ENCODE data around the gene BNC2. TPM values are rescaled to one million over a fixed set of nuclear protein-coding genes. Genes with fewer than 3 reads are reported as not detected.

The BNC2 gene
- total and polyA plus RNA-seq, 5 donors from 2014 or later: not detected

DNA sequence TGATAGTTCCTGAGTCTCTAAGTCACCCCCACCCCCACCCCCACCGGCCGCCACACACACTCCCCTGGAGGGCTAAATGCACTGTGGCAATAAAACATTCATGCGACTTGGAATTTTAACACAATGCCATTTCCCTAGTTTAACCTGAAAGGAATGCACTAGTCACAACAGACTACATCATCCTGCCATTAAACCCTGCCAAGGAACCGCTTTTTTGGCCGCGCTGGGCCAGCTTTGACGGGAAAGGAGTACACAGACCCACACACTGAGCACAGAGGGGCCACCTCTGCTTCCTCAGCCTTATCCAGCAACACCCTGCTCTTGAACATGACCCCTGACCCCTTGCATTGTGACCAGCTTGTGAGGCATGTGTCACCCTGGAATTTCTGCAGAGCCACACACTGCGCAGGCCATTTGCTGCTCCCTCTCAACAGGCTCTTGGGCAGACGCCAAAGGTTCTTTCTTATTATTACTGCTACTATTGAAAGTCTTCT, 165.3 kb downstream of the BNC2 start:
- H3K9me3 ChIP-seq (ENCODE audit: control insufficient read depth in 2 of 2, low read length in 2 of 2): no peaks in the 10 kb centered on the region
- H3K27me3 ChIP-seq (ENCODE audit: control insufficient read depth, insufficient read depth, low read length): no peaks in the 10 kb centered on the region
- no peak overlapping the region for H3K4me3 Mint-ChIP-seq
- peaks cover 0 to 5% (median 2%) of the 10 kb centered on the region in 7 donors for H3K9me3 Mint-ChIP-seq
- ATAC-seq (ENCODE audit: low read depth in 2 of 2) (no peak), DNase-seq (no peak)
- H3K4me1 Mint-ChIP-seq: no peaks in the 10 kb centered on the region
- no peaks in the 10 kb centered on the region for H3K36me3 ChIP-seq (ENCODE audit: control insufficient read depth, insufficient read depth, low read length)
- H3K4me3 ChIP-seq (ENCODE audit: low read depth, low read length): no peak overlapping the region
- H3K4me1 ChIP-seq (ENCODE audit: control insufficient read depth, insufficient read depth, low read length, poor library complexity, severe bottlenecking): no peaks in the 10 kb centered on the region
- H3K36me3 Mint-ChIP-seq: no peaks in the 10 kb centered on the region
- H3K27ac ChIP-seq (ENCODE audit: insufficient read depth, low read length, poor library complexity, severe bottlenecking): no peak overlapping the region
- H3K27me3 Mint-ChIP-seq: no peaks in the 10 kb centered on the region
- H3K27ac Mint-ChIP-seq: no peak overlapping the region

DNA sequence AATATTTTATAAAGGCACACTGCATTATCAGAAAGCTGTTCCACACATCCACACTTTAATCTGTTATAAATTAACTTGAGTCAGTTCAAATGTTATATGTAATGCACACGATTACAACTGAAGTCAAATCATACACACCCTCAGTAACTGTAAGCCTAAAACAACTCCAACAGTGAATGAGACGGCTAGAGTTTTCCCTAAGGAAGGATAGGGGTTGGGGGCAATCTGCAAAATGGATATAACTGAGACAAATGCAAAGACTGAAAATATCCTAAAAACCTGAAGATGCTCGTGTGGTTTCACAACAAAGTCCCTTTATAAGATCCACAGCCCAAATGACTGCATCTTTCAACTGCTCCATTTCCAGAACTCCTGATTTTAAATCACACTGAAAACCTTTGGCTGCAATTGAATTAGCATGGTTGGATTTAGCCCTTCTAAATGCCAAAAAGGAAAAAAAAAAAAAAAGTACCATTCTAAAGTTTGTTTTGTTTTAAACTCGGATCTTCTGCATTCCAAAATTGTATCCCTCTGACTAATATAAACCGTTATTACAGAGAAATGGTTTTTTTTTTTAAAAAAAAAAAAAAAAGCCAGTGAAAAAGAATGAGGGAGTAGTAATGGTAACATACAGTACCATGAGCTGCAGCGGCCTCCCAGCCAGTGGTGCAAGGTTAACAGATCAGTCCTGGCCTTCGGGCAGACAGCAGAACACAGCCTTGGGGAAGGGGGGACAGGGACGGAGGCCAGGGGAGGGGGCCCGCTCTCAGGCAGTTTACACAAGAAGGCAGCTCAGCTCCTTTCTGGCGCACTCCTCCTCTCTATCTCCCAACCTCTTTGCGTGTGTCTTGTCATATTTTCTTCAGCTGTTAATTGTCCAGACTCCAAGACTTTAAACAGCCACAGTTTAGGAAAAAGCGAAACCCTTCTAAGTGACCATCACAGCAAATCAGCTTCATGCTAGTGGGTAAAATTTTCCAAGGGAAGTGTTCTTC, 166.1 kb downstream of the BNC2 start:
- Histone ChIP-seq H3K4me1 (ENCODE audit: control insufficient read depth, insufficient read depth, low read length, poor library complexity, severe bottlenecking) (no peaks in the 10 kb centered on the region), H3K4me3 (ENCODE audit: low read depth, low read length) (no peak overlapping the region), H3K27me3 (ENCODE audit: control insufficient read depth, insufficient read depth, low read length) (no peaks in the 10 kb centered on the region), H3K9me3 (ENCODE audit: control insufficient read depth in 2 of 2, low read length in 2 of 2) (no peaks in the 10 kb centered on the region), H3K27ac (ENCODE audit: insufficient read depth, low read length, poor library complexity, severe bottlenecking) (no peak overlapping the region), H3K36me3 (ENCODE audit: control insufficient read depth, insufficient read depth, low read length) (no peaks in the 10 kb centered on the region)
- no peak overlapping the region for H3K27ac Mint-ChIP-seq
- no peaks in the 10 kb centered on the region for H3K27me3 Mint-ChIP-seq
- no peak overlapping the region for H3K4me3 Mint-ChIP-seq
- H3K4me1 Mint-ChIP-seq: no peaks in the 10 kb centered on the region
- DNase-seq (no peak), ATAC-seq (ENCODE audit: low read depth in 2 of 2) (no peak)
- peaks cover 0 to 5% (median 0%) of the 10 kb centered on the region in 7 donors for H3K9me3 Mint-ChIP-seq
- no peaks in the 10 kb centered on the region for H3K36me3 Mint-ChIP-seq

DNA sequence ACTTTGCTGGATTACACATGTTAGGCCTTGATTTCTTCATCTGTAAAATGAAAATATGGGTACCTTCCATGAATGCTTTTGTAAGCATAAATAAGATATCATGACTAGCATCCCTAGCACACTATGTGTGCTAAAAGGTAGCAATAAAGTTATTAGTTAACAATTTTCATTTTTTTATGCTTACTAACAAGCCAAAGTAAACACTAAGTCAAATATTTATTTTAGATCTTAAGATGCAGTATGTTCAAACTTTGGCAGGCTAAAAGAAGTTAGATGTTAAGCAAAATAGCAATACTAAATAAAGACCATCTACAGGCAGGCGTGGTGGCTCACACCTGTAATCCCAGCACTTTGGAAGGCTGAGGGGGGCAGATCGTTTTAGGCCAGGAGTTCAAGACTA, 169.1 kb downstream of the BNC2 start:
- no peak overlapping the region for H3K27ac ChIP-seq (ENCODE audit: insufficient read depth, low read length, poor library complexity, severe bottlenecking)
- no peaks in the 10 kb centered on the region for H3K4me1 ChIP-seq (ENCODE audit: control insufficient read depth, insufficient read depth, low read length, poor library complexity, severe bottlenecking)
- DNase-seq: no peak
- Mint-ChIP-seq H3K36me3 (no peaks in the 10 kb centered on the region), H3K27me3 (no peaks in the 10 kb centered on the region), H3K4me3 (no peak overlapping the region), H3K4me1 (no peaks in the 10 kb centered on the region), H3K9me3 (peaks cover 0 to 3% (median 0%) of the 10 kb centered on the region in 7 donors), H3K27ac (no peak overlapping the region)
- ATAC-seq (ENCODE audit: low read depth in 2 of 2): no peak
- no peak overlapping the region for H3K4me3 ChIP-seq (ENCODE audit: low read depth, low read length)
- no peaks in the 10 kb centered on the region for H3K36me3 ChIP-seq (ENCODE audit: control insufficient read depth, insufficient read depth, low read length)
- no peaks in the 10 kb centered on the region for H3K27me3 ChIP-seq (ENCODE audit: control insufficient read depth, insufficient read depth, low read length)
- no peaks in the 10 kb centered on the region for H3K9me3 ChIP-seq (ENCODE audit: control insufficient read depth in 2 of 2, low read length in 2 of 2)

DNA sequence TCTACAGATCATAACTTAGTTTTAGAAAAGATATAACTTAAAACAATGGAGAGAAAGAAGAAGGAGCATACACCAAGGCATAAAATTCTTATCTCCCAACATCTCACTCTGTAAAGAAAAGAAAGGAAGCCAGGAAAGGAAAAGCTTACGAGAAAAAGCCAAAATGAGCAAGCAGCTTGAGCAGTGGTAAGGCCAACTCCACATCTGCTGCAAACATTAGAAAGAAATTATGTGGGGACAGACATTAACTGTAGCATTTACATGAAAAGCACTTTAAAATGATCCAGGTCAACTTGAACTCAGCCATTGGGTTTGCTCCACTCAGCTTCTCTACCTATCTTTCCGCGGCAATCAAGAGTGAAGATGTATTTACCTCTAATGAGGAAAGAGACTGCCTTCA, 176.9 kb downstream of the BNC2 start:
- DNase-seq (no peak), ATAC-seq (ENCODE audit: low read depth in 2 of 2) (no peak)
- no peaks in the 10 kb centered on the region for H3K4me1 ChIP-seq (ENCODE audit: control insufficient read depth, insufficient read depth, low read length, poor library complexity, severe bottlenecking)
- no peaks in the 10 kb centered on the region for H3K36me3 ChIP-seq (ENCODE audit: control insufficient read depth, insufficient read depth, low read length)
- H3K27ac Mint-ChIP-seq: no peak overlapping the region
- no peaks in the 10 kb centered on the region for H3K9me3 ChIP-seq (ENCODE audit: control insufficient read depth in 2 of 2, low read length in 2 of 2)
- H3K27me3 Mint-ChIP-seq: no peaks in the 10 kb centered on the region
- H3K4me1 Mint-ChIP-seq: no peaks in the 10 kb centered on the region
- no peak overlapping the region for H3K4me3 Mint-ChIP-seq
- H3K27ac ChIP-seq (ENCODE audit: insufficient read depth, low read length, poor library complexity, severe bottlenecking): no peak overlapping the region
- H3K36me3 Mint-ChIP-seq: no peaks in the 10 kb centered on the region
- H3K4me3 ChIP-seq (ENCODE audit: low read depth, low read length): no peak overlapping the region
- H3K27me3 ChIP-seq (ENCODE audit: control insufficient read depth, insufficient read depth, low read length): no peaks in the 10 kb centered on the region
- peaks cover 1 to 10% (median 3%) of the 10 kb centered on the region in 7 donors for H3K9me3 Mint-ChIP-seq

DNA sequence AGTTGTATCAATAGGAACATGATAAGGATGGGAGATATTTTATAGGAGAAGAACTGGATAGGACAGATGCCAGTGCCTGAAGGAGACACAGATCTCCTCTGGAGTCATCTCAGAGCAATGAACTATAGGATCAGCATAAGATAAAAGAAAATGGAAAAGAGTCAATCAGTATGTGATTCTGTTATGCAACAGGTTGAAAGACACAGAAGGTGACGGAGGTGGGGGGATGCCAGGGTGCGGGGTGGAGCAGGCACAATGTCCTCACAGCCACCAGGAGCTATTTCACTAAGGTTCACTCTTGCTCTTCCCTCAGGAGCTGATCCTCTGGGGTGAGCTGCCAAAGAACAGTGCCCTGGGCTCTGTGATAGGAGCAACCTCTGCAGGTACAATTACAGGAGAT, 179.8 kb downstream of the BNC2 start:
- H3K9me3 ChIP-seq (ENCODE audit: control insufficient read depth in 2 of 2, low read length in 2 of 2): no peaks in the 10 kb centered on the region
- H3K4me3 Mint-ChIP-seq: no peak overlapping the region

DNA sequence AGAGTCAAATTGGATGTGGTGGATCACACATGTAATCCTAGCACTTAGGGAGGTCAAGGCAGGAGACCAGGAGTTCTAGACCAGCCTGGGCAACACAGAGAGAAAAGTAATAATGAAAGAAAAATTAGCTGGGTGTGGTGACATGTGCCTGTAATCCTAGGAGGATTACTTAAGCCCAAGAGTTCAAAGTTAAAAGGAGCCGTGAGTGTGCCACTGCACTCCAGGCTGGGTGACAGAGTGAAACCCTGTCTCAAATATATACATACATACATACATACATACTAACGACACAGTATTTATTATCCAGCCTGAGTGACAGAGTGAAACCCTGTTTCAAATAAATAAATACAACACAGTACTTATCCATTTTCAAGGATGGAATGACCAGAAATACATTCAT, 180.3 kb downstream of the BNC2 start:
- DNase-seq (no peak), ATAC-seq (ENCODE audit: low read depth in 2 of 2) (no peak)
- no peaks in the 10 kb centered on the region for H3K36me3 Mint-ChIP-seq
- H3K4me1 Mint-ChIP-seq: no peaks in the 10 kb centered on the region
- no peak overlapping the region for H3K4me3 ChIP-seq (ENCODE audit: low read depth, low read length)
- H3K27me3 ChIP-seq (ENCODE audit: control insufficient read depth, insufficient read depth, low read length): no peaks in the 10 kb centered on the region
- no peak overlapping the region for H3K4me3 Mint-ChIP-seq
- no peaks in the 10 kb centered on the region for H3K9me3 ChIP-seq (ENCODE audit: control insufficient read depth in 2 of 2, low read length in 2 of 2)
- H3K9me3 Mint-ChIP-seq: peaks cover 1 to 13% (median 3%) of the 10 kb centered on the region in 7 donors
- H3K27me3 Mint-ChIP-seq: no peaks in the 10 kb centered on the region
- no peak overlapping the region for H3K27ac ChIP-seq (ENCODE audit: insufficient read depth, low read length, poor library complexity, severe bottlenecking)
- H3K36me3 ChIP-seq (ENCODE audit: control insufficient read depth, insufficient read depth, low read length): no peaks in the 10 kb centered on the region
- H3K4me1 ChIP-seq (ENCODE audit: control insufficient read depth, insufficient read depth, low read length, poor library complexity, severe bottlenecking): no peaks in the 10 kb centered on the region
- no peak overlapping the region for H3K27ac Mint-ChIP-seq

More for the DNA sequence above, 179.8 kb downstream of the BNC2 start:
- H3K27me3 ChIP-seq (ENCODE audit: control insufficient read depth, insufficient read depth, low read length): no peaks in the 10 kb centered on the region
- Mint-ChIP-seq H3K9me3 (peaks cover 1 to 13% (median 3%) of the 10 kb centered on the region in 7 donors), H3K27ac (no peak overlapping the region), H3K4me1 (no peaks in the 10 kb centered on the region), H3K36me3 (no peaks in the 10 kb centered on the region), H3K27me3 (no peaks in the 10 kb centered on the region)
- H3K4me3 ChIP-seq (ENCODE audit: low read depth, low read length): no peak overlapping the region
- DNase-seq (no peak), ATAC-seq (ENCODE audit: low read depth in 2 of 2) (no peak)
- H3K4me1 ChIP-seq (ENCODE audit: control insufficient read depth, insufficient read depth, low read length, poor library complexity, severe bottlenecking): no peaks in the 10 kb centered on the region
- no peak overlapping the region for H3K27ac ChIP-seq (ENCODE audit: insufficient read depth, low read length, poor library complexity, severe bottlenecking)
- no peaks in the 10 kb centered on the region for H3K36me3 ChIP-seq (ENCODE audit: control insufficient read depth, insufficient read depth, low read length)

DNA sequence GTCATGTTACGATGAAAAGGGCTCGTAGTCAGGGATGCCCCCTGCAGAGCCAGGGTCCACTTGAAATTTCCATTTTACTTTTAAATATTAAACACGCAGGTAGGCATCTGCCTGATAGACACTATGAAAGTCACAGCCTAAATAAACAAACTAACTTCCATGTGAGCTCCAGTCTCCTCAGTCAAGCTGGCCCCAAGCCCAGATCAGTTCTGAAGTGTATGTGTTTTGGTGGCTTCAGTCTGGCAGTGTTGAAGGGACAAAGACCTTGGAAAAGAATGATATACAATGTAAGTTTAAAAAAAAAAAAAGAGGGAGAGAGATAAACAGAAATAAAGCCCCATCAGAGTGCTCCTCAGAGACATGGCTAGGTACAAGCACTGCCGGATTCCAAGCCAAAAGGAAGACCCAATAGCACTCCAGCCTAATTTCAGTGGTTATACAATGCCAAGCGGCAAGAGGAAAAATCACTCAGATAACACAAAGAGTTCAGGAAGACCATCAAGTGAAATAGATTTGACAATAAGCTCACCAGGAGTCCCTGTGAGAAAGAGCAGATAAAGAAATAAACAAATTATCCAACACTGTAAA, 181.0 kb downstream of the BNC2 start:
- Histone ChIP-seq H3K9me3 (ENCODE audit: control insufficient read depth in 2 of 2, low read length in 2 of 2) (no peaks in the 10 kb centered on the region), H3K27ac (ENCODE audit: insufficient read depth, low read length, poor library complexity, severe bottlenecking) (no peak overlapping the region), H3K4me3 (ENCODE audit: low read depth, low read length) (no peak overlapping the region), H3K36me3 (ENCODE audit: control insufficient read depth, insufficient read depth, low read length) (no peaks in the 10 kb centered on the region), H3K27me3 (ENCODE audit: control insufficient read depth, insufficient read depth, low read length) (no peaks in the 10 kb centered on the region), H3K4me1 (ENCODE audit: control insufficient read depth, insufficient read depth, low read length, poor library complexity, severe bottlenecking) (no peaks in the 10 kb centered on the region)
- Mint-ChIP-seq H3K4me3 (no peak overlapping the region), H3K9me3 (peaks cover 1 to 13% (median 3%) of the 10 kb centered on the region in 7 donors), H3K27me3 (peaks cover under 1% of the 10 kb centered on the region), H3K36me3 (no peaks in the 10 kb centered on the region), H3K4me1 (no peaks in the 10 kb centered on the region), H3K27ac (no peak overlapping the region)
- DNase-seq (no peak), ATAC-seq (ENCODE audit: low read depth in 2 of 2) (no peak)
